Natural killer cell treated with Interleukin-12 subunit alpha and Interleukin-12 subunit beta and Interleukin-15 and Interleukin-18, amount 100 ng/mL, for 72 hours (primary cell): ENCODE data around the gene PCCA. TPM values are rescaled to one million over a fixed set of nuclear protein-coding genes. Genes with fewer than 3 reads are reported as not detected.

Source experiments
- ATAC-seq, 2 donors: fragments of 150-1000 bp; cut with Tn5 transposase in 1 of 2; sonication (Bioruptor Pico), chemical (Tn5 transposase) in 1 of 2; 2 replicates each; pipeline ENCODE4 v1.10.0; 2021
- DNase-seq: peaks from one replicate; pipeline ENCODE4 v3.0.0; 2022; ENCODE audit warnings: low spot score
- H3K27ac Mint-ChIP-seq, 2 donors: 1 replicate in 1 of 2; 2 replicates in 1 of 2; pipeline ENCODE4 v1.8.0; 2022; ENCODE audit warnings: mixed read lengths in 2 of 2, mild to moderate bottlenecking in 1 of 2, moderate library complexity in 1 of 2
- H3K27me3 Mint-ChIP-seq, 2 donors: 1 replicate in 1 of 2; 2 replicates in 1 of 2; pipeline ENCODE4 v1.8.0; 2022; ENCODE audit warnings: mixed read lengths in 2 of 2
- H3K36me3 Mint-ChIP-seq: one replicate; pipeline ENCODE4 v1.8.0; 2022; ENCODE audit warnings: mixed read lengths
- H3K4me1 Mint-ChIP-seq, 2 donors: 1 replicate in 1 of 2; 2 replicates in 1 of 2; pipeline ENCODE4 v1.8.0; 2022; ENCODE audit warnings: low read depth in 2 of 2, mixed read lengths in 2 of 2, mild to moderate bottlenecking in 1 of 2
- H3K4me3 Mint-ChIP-seq: one replicate; pipeline ENCODE4 v1.8.0; 2022; ENCODE audit warnings: mixed read lengths
- H3K9me3 Mint-ChIP-seq: 2 replicates; pipeline ENCODE4 v1.8.0; 2022; ENCODE audit warnings: mixed read lengths
- total RNA-seq, 2 donors: library from RNA; stranded (reverse); gene quantifications; one replicate each; pipeline ENCODE4 v1.2.3, GENCODE V29; 2022

The PCCA gene
- total RNA-seq, 2 donors from 2014 or later, result 9.1 to 27.1 TPM

GRCh38 chr13:100398360-100398759 lies 309.5 kb downstream of the PCCA start:
- ATAC-seq (no peak), DNase-seq (no peak)
- H3K4me3 Mint-ChIP-seq, result no peak overlapping the region
- H3K27ac Mint-ChIP-seq, result no peak overlapping the region
- peaks cover 7% of the 10 kb centered on the region for H3K9me3 Mint-ChIP-seq
- H3K36me3 Mint-ChIP-seq, result peaks cover 10% of the 10 kb centered on the region
- peaks cover 12 to 21% of the 10 kb centered on the region in 2 donors for H3K4me1 Mint-ChIP-seq
- H3K27me3 Mint-ChIP-seq, result no peaks in the 10 kb centered on the region

- no peak overlapping the region for H3K27ac Mint-ChIP-seq
- H3K4me1 Mint-ChIP-seq, result peaks cover 18 to 23% of the 10 kb centered on the region in 2 donors
- no peaks in the 10 kb centered on the region for H3K27me3 Mint-ChIP-seq
- H3K36me3 Mint-ChIP-seq, result peaks cover 21% of the 10 kb centered on the region
- no peak overlapping the region for H3K4me3 Mint-ChIP-seq
- DNase-seq, result no peak
- ATAC-seq, result no peak
- H3K9me3 Mint-ChIP-seq, result peaks cover 7% of the 10 kb centered on the region
Measured at GRCh38 chr13:100399455-100399854, 310.6 kb downstream of the PCCA start.

- Mint-ChIP-seq H3K9me3 (peaks cover 13% of the 10 kb centered on the region), H3K27ac (no peak overlapping the region), H3K36me3 (peaks cover 28% of the 10 kb centered on the region), H3K27me3 (no peaks in the 10 kb centered on the region), H3K4me1 (peaks cover 11 to 15% of the 10 kb centered on the region in 2 donors), H3K4me3 (no peak overlapping the region)
- ATAC-seq, result no peak
- no peak for DNase-seq
Measured at GRCh38 chr13:100403675-100404074, 314.8 kb downstream of the PCCA start.

- Mint-ChIP-seq H3K4me1 (no peaks in the 10 kb centered on the region), H3K9me3 (peaks cover 11% of the 10 kb centered on the region), H3K27me3 (no peaks in the 10 kb centered on the region), H3K36me3 (peaks cover 31% of the 10 kb centered on the region), H3K4me3 (no peak overlapping the region), H3K27ac (no peak overlapping the region)
- ATAC-seq, result no peak
- DNase-seq, result no peak
Measured at GRCh38 chr13:100409132-100409531, 320.2 kb downstream of the PCCA start.

GRCh38 chr13:100423375-100423774 lies 334.5 kb downstream of the PCCA start:
- Mint-ChIP-seq H3K9me3 (no peaks in the 10 kb centered on the region), H3K4me1 (peaks cover 6 to 15% of the 10 kb centered on the region in 2 donors), H3K27ac (peak overlapping the region in 1 of 2 donors; percentile 8), H3K36me3 (peaks cover 2% of the 10 kb centered on the region), H3K27me3 (no peaks in the 10 kb centered on the region), H3K4me3 (no peak overlapping the region)
- ATAC-seq, result peak; percentile 20 to 44
- no peak for DNase-seq

GRCh38 chr13:100428986-100429385 lies 340.1 kb downstream of the PCCA start:
- ATAC-seq (no peak), DNase-seq (no peak)
- Mint-ChIP-seq H3K36me3 (peaks cover 22% of the 10 kb centered on the region), H3K4me1 (peaks cover 20 to 26% of the 10 kb centered on the region in 2 donors), H3K4me3 (no peak overlapping the region), H3K27ac (no peak overlapping the region), H3K27me3 (no peaks in the 10 kb centered on the region), H3K9me3 (peaks cover 5% of the 10 kb centered on the region)

GRCh38 chr13:100432611-100433010 lies 343.7 kb downstream of the PCCA start:
- no peak overlapping the region for H3K27ac Mint-ChIP-seq
- H3K27me3 Mint-ChIP-seq, result no peaks in the 10 kb centered on the region
- DNase-seq (no peak), ATAC-seq (no peak)
- H3K9me3 Mint-ChIP-seq, result peaks cover 5% of the 10 kb centered on the region
- H3K36me3 Mint-ChIP-seq, result peaks cover 22% of the 10 kb centered on the region
- peaks cover 26 to 39% of the 10 kb centered on the region in 2 donors for H3K4me1 Mint-ChIP-seq
- no peak overlapping the region for H3K4me3 Mint-ChIP-seq

- H3K4me1 Mint-ChIP-seq, result peaks cover 29 to 39% of the 10 kb centered on the region in 2 donors
Measured at GRCh38 chr13:100433475-100433874, 344.6 kb downstream of the PCCA start.

GRCh38 chr13:100434010-100434763 lies 345.3 kb downstream of the PCCA start:
- Mint-ChIP-seq H3K4me3 (peak overlapping the region; percentile 47), H3K27me3 (no peaks in the 10 kb centered on the region), H3K9me3 (peaks cover 5% of the 10 kb centered on the region), H3K27ac (peak overlapping the region; percentile 39 to 45), H3K36me3 (peaks cover 22% of the 10 kb centered on the region), H3K4me1 (peaks cover 29 to 39% of the 10 kb centered on the region in 2 donors)
- ATAC-seq (peak; percentile 56 to 78), DNase-seq (no peak)

More at GRCh38 chr13:100433475-100433874, 344.6 kb downstream of the PCCA start:
- Mint-ChIP-seq H3K9me3 (peaks cover 5% of the 10 kb centered on the region), H3K27ac (peak overlapping the region; percentile 39 to 45), H3K4me3 (peak overlapping the region; percentile 47), H3K36me3 (peaks cover 22% of the 10 kb centered on the region), H3K27me3 (no peaks in the 10 kb centered on the region)
- DNase-seq (no peak), ATAC-seq (no peak)

GRCh38 chr13:100436099-100436498 lies 347.2 kb downstream of the PCCA start:
- peaks cover 5% of the 10 kb centered on the region for H3K9me3 Mint-ChIP-seq
- H3K4me3 Mint-ChIP-seq, result no peak overlapping the region
- no peak overlapping the region for H3K27ac Mint-ChIP-seq
- no peaks in the 10 kb centered on the region for H3K27me3 Mint-ChIP-seq
- ATAC-seq (no peak), DNase-seq (no peak)
- H3K4me1 Mint-ChIP-seq, result peaks cover 23 to 32% of the 10 kb centered on the region in 2 donors
- H3K36me3 Mint-ChIP-seq, result peaks cover 14% of the 10 kb centered on the region

GRCh38 chr13:100438059-100438788 lies 349.3 kb downstream of the PCCA start:
- Mint-ChIP-seq H3K4me3 (no peak overlapping the region), H3K27ac (peak overlapping the region in 1 of 2 donors; percentile 41), H3K4me1 (peaks cover 20 to 21% of the 10 kb centered on the region in 2 donors), H3K27me3 (no peaks in the 10 kb centered on the region), H3K36me3 (no peaks in the 10 kb centered on the region), H3K9me3 (no peaks in the 10 kb centered on the region)
- ATAC-seq, result no peak
- no peak for DNase-seq

- no peak overlapping the region for H3K27ac Mint-ChIP-seq
- no peaks in the 10 kb centered on the region for H3K27me3 Mint-ChIP-seq
- no peaks in the 10 kb centered on the region for H3K9me3 Mint-ChIP-seq
- H3K36me3 Mint-ChIP-seq, result no peaks in the 10 kb centered on the region
- H3K4me3 Mint-ChIP-seq, result no peak overlapping the region
- H3K4me1 Mint-ChIP-seq, result peaks cover 9 to 14% of the 10 kb centered on the region in 2 donors
- ATAC-seq (no peak), DNase-seq (no peak)
Measured at GRCh38 chr13:100439247-100439970, 350.5 kb downstream of the PCCA start.

GRCh38 chr13:100440751-100441425 lies 352.0 kb downstream of the PCCA start:
- ATAC-seq (no peak), DNase-seq (no peak)
- Mint-ChIP-seq H3K4me1 (peaks cover 0 to 13% of the 10 kb centered on the region in 2 donors), H3K27me3 (no peaks in the 10 kb centered on the region), H3K9me3 (no peaks in the 10 kb centered on the region), H3K27ac (no peak overlapping the region), H3K36me3 (no peaks in the 10 kb centered on the region), H3K4me3 (no peak overlapping the region)
